Immature natural killer cell (primary cell): Measurements from ENCODE around the gene IFNA17. TPM values are rescaled to one million over a fixed set of nuclear protein-coding genes. Genes with fewer than 3 reads are reported as not detected.
A peak's percentile ranks its signal among the peaks of the same experiment; 100 is the strongest.
"Not testable (repeated sequence)": the region's sequence is repeated elsewhere in the genome, so short reads cannot be mapped to it uniquely, and the experiment has no call there.

Experiments
- DNase-seq, 3 donors: peaks; one replicate each; pipeline ENCODE4 v3.0.0; 2022; ENCODE audit warnings: mixed read lengths in 1 of 3
- H3K27ac Mint-ChIP-seq, 6 donors: one replicate each; pipeline ENCODE4 v1.8.0; 2020; ENCODE audit warnings: mixed read lengths in 6 of 6, mild to moderate bottlenecking in 5 of 6, inconsistent platforms in 4 of 6, moderate library complexity in 3 of 6
- H3K27me3 Mint-ChIP-seq, 3 donors: one replicate each; pipeline ENCODE4 v1.8.0; 2020 to 2021; ENCODE audit warnings: low read depth in 3 of 3, mild to moderate bottlenecking in 3 of 3, mixed read lengths in 3 of 3, moderate library complexity in 3 of 3, inconsistent platforms in 1 of 3
- H3K36me3 Mint-ChIP-seq, 3 donors: one replicate each; pipeline ENCODE4 v1.8.0; 2020; ENCODE audit warnings: mixed read lengths in 3 of 3, inconsistent platforms in 2 of 3, mild to moderate bottlenecking in 2 of 3
- H3K4me1 Mint-ChIP-seq, 2 donors: one replicate each; pipeline ENCODE4 v1.8.0; 2020; ENCODE audit warnings: inconsistent platforms in 2 of 2, mild to moderate bottlenecking in 2 of 2, mixed read lengths in 2 of 2, moderate library complexity in 1 of 2
- H3K4me3 Mint-ChIP-seq, 5 donors: one replicate each; pipeline ENCODE4 v1.8.0; 2020; ENCODE audit warnings: mild to moderate bottlenecking in 5 of 5, mixed read lengths in 5 of 5, inconsistent platforms in 3 of 5, moderate library complexity in 3 of 5
- H3K9me3 Mint-ChIP-seq, 6 donors: one replicate each; pipeline ENCODE4 v1.8.0; 2020; ENCODE audit warnings: mild to moderate bottlenecking in 6 of 6, mixed read lengths in 6 of 6, inconsistent platforms in 4 of 6, moderate library complexity in 3 of 6
- polyA plus RNA-seq, 3 donors: library from polyadenylated mRNA; unstranded; fragments of 300-500 nt; fragmentation: Illumina TruSeq; gene quantifications; one replicate each; pipeline ENCODE4 v1.2.3, GENCODE V29; 2021

The IFNA17 gene
- polyA plus RNA-seq, 3 donors from 2014 or later, result not detected

DNA sequence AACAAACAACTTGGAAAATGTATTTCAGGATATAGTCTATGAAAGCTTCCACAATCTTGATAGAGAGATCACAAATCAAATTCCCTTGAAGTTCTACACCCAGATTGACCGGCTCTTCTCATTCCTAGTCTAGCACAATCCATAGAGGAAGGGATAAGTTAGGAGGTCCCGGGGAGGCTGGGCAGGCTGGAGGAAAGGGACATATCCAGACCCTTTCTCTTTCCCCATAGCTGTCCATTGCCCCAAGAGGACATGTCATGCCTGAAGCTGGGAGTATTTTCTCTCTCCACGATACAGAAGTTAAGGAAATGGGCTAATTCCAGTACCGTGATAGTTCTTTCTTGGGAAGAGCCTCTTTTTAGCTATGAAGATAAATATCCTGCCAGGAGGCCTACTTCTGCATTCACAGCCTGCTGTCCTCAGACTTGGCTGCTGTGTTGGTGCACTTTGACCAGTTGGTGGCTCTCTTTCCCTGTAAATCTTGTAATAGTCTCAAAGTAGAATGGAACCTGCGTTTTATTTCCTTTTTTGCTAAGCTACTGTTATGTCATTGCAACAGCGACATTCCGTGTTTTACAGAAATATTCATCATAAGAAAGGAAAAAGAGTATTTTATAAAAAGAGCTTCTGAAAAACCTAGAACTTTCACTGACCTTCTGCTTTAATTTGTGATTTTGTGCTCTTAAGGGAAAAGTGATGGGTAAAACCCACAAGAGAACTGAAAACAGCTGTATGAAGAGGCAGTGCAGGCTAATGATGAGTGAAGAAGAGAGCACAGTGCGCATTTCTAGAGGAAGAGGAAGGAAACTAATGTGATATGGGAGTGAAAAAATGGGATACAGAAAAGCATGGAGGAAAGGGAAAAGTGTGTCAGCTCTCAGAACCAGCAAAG is 7.7 kb upstream of the IFNA17 start:
- Mint-ChIP-seq H3K4me1 (peaks cover 4 to 13% of the 10 kb centered on the region in 2 donors), H3K4me3 (peak overlapping the region in 2 of 5 donors; percentile 11 to 33), H3K27me3 (peaks cover 1 to 12% (median 4%) of the 10 kb centered on the region in 3 donors)
- peak; percentile 30 to 37 (median 34) for DNase-seq
- not testable (repeated sequence) for H3K9me3 Mint-ChIP-seq, H3K36me3 Mint-ChIP-seq, H3K27ac Mint-ChIP-seq

DNA sequence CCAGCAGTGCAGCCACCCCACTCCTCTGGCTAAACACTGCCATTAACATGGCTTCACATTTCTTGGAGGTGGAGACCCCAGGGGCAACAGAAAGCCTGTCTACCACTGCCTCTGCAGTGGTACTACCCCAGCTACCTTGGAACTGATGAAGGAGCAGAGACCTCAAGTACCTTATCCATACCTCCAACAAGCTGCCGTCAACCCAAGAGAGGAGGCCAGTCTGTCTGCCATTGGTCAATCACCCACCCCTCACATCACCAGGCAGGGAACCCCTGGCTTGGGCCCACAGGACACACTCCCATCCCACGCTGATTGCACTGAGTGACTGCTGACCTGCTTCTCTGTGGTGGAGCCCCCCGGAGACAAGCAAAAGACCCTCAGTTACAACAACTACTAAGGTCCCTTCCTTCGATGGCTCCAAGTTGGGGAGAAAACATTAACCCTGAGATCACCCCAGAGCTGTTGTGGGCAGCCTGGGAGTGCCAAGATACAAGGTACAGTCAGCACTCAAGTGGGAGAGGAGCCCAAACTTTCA is 6.2 kb upstream of the IFNA17 start:
- H3K9me3 Mint-ChIP-seq, result no peaks in the 10 kb centered on the region
- H3K36me3 Mint-ChIP-seq, result no peaks in the 10 kb centered on the region
- H3K4me1 Mint-ChIP-seq, result peaks cover 4 to 13% of the 10 kb centered on the region in 2 donors
- H3K4me3 Mint-ChIP-seq, result no peak overlapping the region
- no peak overlapping the region for H3K27ac Mint-ChIP-seq
- DNase-seq, result no peak
- H3K27me3 Mint-ChIP-seq, result peaks cover 1 to 12% (median 4%) of the 10 kb centered on the region in 3 donors

DNA sequence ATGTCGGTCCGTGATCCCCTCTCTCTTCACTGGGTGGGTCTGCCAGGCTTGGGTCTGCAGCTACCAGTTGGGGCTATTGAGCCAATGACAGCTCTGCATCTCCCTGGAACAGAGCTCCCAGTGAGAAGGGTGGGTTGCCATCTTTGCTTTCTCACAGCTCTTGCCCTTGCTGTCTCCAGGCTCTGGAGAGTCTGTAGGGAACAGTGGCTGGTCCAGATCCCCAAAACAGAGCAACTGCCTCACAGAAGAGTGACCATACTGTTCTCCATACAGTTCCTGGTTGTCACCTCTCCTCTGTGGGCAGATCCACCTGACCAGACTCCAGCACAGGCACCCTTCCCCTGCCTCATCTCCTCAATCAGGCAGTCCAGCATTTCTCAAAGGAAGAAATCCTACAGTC is 5.2 kb upstream of the IFNA17 start:
- peaks cover 4 to 13% of the 10 kb centered on the region in 2 donors for H3K4me1 Mint-ChIP-seq
- no peaks in the 10 kb centered on the region for H3K36me3 Mint-ChIP-seq
- H3K27me3 Mint-ChIP-seq, result peaks cover 1 to 8% (median 3%) of the 10 kb centered on the region in 3 donors
- no peak overlapping the region for H3K27ac Mint-ChIP-seq
- DNase-seq, result no peak
- no peaks in the 10 kb centered on the region for H3K9me3 Mint-ChIP-seq
- H3K4me3 Mint-ChIP-seq, result no peak overlapping the region

DNA sequence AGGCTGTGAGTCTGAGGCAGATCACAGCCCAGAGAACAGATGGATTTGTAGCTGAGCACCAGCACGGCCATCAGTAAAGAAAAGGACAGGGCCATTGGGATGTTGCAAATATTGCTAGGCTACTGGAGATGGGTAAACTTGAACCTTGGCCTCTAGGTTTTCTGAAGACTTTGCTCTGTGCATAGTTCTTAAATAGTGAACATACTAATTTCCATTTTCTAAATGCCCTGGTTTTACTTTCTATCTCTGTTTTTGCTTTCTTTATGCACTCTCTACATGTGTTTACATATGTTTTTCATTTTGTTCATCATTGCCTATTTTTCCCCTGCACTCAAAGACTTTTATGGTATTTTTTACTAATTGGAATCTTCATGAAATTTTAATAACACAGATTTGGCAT is 10.8 kb downstream of the IFNA17 start, which contains the start of gene IFNA16:
IFNA16 (minus strand) TSS at position 101 of the 400 bp plus-strand sequence; CDS start at position 95, 6 bp downstream.
- H3K4me3 Mint-ChIP-seq, H3K27ac Mint-ChIP-seq, H3K36me3 Mint-ChIP-seq, DNase-seq, H3K4me1 Mint-ChIP-seq, H3K9me3 Mint-ChIP-seq: not testable (repeated sequence)
- peaks cover 5 to 17% (median 6%) of the 10 kb centered on the region in 3 donors for H3K27me3 Mint-ChIP-seq

DNA sequence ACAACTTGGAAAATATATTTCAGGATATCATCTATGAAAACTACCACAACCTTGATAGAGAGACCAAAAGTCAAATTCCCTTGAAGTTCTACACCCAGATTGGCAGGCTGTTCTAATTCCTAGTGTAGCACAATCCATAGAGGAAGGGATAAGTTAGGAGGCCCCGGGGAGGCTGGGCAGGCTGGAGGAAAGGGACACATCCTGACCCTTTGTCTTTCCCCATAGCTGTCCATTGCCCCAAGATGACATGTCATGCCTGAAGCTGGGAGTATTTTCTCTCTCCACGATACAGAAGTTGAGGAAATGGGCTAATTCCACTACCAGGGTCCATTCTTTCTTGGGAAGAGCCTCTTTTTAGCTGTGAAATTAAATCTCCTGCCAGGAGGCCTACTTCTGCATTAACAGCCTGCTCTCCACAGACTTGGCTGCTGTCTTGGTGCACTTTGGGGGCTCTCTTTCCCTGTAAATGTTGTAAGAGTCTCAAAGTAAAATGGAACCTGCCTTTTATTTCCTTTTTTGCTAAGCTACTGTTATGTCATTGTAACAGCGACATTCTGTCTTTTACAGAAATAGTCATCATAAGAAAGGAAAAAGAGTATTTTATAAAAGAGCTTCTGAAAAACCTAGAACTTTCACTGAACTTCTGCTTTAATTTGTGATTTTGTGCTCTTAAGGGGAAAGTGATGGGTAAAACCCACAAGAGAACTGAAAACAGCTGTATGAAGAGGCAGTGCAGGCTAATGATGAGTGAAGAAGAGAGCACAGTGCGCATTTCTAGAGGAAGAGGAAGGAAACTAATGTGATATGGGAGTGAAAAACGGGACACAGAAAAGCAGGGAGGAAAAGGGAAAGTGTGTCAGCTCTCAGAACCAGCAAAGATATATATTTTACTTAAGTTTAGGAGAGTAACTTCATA is 14.4 kb downstream of the IFNA17 start:
- DNase-seq, result peak in 1 of 3 donors; percentile 5
- peak overlapping the region in 2 of 5 donors; percentile 22 to 27 for H3K4me3 Mint-ChIP-seq
- H3K9me3 Mint-ChIP-seq, H3K27ac Mint-ChIP-seq, H3K4me1 Mint-ChIP-seq, H3K27me3 Mint-ChIP-seq, H3K36me3 Mint-ChIP-seq: not testable (repeated sequence)

DNA sequence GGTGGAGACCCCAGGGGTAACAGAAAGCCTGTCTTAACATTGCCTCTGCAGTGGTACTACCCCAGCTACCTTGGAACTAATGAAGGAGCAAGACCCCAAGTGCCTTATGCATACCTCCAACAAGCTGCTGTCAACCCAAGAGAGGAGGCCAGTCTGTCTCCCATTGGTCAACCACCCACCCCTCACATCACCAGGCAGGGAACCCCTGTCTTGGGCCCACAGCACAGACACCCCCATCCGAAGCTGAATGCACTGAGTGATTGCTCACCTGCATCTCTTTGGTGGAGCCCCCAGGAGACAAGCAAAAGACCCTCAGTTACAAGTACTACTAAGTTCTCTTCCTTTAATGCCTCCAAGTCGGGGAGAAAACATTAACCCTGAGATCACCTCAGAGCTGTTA is 15.9 kb downstream of the IFNA17 start:
- DNase-seq, H3K4me1 Mint-ChIP-seq: not testable (repeated sequence)

DNA sequence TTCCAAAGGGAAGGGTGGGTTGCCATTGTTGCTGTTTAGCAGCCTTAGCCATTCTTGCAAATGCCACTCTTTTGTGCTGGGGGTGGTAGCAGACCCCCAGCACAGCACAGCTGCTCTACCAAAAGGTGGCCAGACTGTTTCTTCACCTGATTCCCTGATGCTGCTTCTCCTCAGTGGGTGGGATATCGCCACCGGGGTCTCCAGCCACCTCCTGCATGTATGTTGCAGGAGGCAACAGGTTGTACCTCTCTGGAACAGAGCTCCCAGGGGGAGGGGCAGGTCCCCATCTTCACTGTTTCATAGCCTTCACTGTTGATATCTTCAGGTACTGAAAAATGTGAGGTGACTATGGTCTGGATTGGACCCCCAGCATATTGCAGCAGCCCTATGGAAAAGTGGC is 17.2 kb downstream of the IFNA17 start:
- not testable (repeated sequence) for DNase-seq, H3K9me3 Mint-ChIP-seq, H3K27me3 Mint-ChIP-seq, H3K27ac Mint-ChIP-seq, H3K4me3 Mint-ChIP-seq, H3K4me1 Mint-ChIP-seq, H3K36me3 Mint-ChIP-seq

More for the DNA sequence above, 15.9 kb downstream of the IFNA17 start:
- not testable (repeated sequence) for H3K27ac Mint-ChIP-seq, H3K27me3 Mint-ChIP-seq, H3K9me3 Mint-ChIP-seq, H3K36me3 Mint-ChIP-seq, H3K4me3 Mint-ChIP-seq

DNA sequence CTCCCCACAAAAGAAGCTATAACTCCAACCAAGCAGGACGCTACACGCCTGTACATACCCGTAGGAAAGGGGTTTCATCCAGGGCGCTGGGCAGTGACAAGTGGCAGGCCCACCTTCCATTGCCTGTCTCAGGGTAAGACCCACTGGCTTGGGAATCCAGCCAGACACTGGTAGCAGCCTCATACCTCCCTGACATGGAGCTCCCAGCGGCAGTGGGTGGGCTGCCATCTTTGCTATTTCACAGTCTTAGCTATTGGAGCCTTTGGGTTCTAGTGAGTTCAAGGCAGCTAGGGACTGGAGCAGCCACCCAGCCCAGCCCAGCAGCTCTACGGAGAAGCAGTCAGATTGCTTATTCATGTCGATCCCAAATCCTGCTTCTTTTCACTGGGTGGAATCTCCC is 17.7 kb downstream of the IFNA17 start:
- no peaks in the 10 kb centered on the region for H3K9me3 Mint-ChIP-seq
- peaks cover 3 to 6% of the 10 kb centered on the region in 2 donors for H3K4me1 Mint-ChIP-seq

DNA sequence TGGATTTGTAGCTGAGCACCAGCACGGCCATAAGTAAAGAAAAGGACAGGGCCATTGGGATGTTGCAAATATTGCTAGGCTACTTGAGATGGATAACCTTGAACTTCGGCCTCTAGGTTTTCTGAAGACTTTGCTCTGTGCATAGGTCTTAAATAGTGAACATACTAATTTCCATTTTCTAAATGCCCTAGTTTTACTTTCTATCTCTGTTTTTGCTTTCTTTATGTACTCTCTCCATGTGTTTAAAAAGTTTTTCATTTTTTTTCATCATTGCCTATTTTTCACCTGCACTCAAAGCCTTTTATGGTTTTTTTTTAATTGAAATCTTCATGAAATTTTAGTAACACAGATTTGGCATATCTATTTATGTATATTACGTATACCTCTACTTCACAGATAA is 21.0 kb downstream of the IFNA17 start, which contains the start of gene IFNA10:
IFNA10 (minus strand) TSS at position 101 of the 400 bp plus-strand sequence; CDS start at position 55, 46 bp downstream.
- H3K27me3 Mint-ChIP-seq, H3K4me3 Mint-ChIP-seq, DNase-seq, H3K27ac Mint-ChIP-seq, H3K36me3 Mint-ChIP-seq, H3K9me3 Mint-ChIP-seq, H3K4me1 Mint-ChIP-seq: not testable (repeated sequence)

More for the DNA sequence above, 17.7 kb downstream of the IFNA17 start:
- Mint-ChIP-seq H3K27me3 (peaks cover 0 to 6% (median 3%) of the 10 kb centered on the region in 3 donors), H3K4me3 (no peak overlapping the region), H3K27ac (no peak overlapping the region), H3K36me3 (no peaks in the 10 kb centered on the region)
- DNase-seq, result no peak

DNA sequence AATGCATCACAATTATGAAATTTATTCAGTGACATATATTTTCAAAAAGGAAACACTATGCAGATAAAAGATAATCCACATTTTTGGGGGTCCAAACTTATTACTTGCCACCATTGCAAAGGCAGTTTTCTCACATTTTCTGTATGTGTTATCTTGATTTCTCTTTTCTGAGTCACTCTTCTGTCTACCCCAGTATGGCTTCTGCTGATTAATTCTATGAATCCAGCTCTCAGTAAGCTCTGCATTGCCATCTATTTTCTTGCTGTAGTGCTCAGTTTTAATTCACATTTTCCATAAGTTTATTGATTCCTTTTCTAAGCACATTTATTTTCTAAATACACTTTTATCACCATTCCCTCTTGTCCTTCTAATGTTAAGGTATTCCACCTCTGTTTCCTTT is 22.8 kb downstream of the IFNA17 start:
- no peak overlapping the region for H3K4me3 Mint-ChIP-seq
- H3K36me3 Mint-ChIP-seq, result no peaks in the 10 kb centered on the region
- no peaks in the 10 kb centered on the region for H3K4me1 Mint-ChIP-seq
- no peak overlapping the region for H3K27ac Mint-ChIP-seq
- H3K27me3 Mint-ChIP-seq, result peaks cover 0 to 5% (median 3%) of the 10 kb centered on the region in 3 donors
- no peaks in the 10 kb centered on the region for H3K9me3 Mint-ChIP-seq
- DNase-seq, result no peak

DNA sequence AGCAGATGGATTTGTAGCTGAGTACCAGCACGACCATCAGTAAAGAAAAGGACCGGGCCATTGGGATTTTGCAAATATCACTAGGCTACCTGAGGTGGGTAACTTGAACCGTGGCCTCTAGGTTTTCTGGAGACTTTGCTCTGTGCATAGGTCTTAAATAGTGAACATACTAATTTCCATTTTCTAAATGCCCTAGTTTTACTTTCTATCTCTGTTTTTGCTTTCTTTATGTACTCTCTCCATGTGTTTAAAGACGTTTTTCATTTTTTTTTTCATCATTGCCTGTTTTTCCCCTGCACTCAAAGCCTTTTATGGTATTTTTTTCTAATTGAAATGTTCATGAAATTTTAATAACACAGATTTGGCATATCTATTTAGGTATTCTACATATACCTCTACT is 25.9 kb downstream of the IFNA17 start, which contains the start of gene IFNA7:
IFNA7 (minus strand) TSS at position 101 of the 400 bp plus-strand sequence; CDS start at position 61, 40 bp downstream.
- DNase-seq, H3K36me3 Mint-ChIP-seq, H3K9me3 Mint-ChIP-seq, H3K27ac Mint-ChIP-seq, H3K4me3 Mint-ChIP-seq, H3K27me3 Mint-ChIP-seq, H3K4me1 Mint-ChIP-seq: not testable (repeated sequence)

DNA sequence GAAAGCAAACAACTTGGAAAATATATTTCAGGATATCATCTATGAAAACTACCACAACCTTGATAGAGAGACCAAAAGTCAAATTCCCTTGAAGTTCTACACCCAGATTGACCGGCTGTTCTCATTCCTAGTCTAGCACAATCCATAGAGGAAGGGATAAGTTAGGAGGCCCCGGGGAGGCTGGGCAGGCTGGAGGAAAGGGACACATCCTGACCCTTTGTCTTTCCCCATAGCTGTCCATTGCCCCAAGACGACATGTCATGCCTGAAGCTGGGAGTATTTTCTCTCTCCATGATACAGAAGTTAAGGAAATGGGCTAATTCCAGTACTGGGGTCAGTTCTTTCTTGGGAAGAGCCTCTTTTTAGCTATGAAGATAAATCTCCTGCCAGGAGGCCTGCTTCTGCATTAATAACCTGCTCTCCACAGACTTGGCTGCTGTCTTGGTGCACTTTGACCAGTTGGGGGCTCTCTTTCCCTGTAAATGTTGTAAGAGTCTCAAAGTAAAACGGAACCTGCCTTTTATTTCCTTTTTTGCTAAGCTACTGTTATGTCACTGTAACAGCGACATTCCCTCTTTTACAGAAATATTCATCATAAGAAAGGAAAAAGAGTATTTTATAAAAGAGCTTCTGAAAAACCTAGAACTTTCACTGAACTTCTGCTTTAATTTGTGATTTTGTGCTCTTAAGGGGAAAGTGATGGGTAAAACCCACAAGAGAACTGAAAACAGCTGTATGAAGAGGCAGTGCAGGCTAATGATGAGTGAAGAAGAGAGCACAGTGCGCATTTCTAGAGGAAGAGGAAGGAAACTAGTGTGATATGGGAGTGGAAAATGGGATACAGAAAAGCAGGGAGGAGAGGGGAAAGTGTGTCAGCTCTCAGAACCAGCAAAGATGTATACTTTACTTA is 32.9 kb downstream of the IFNA17 start:
- not testable (repeated sequence) for H3K9me3 Mint-ChIP-seq, H3K27me3 Mint-ChIP-seq, H3K36me3 Mint-ChIP-seq, H3K4me1 Mint-ChIP-seq
- H3K27ac Mint-ChIP-seq, result peak overlapping the region in 2 of 6 donors; percentile 16 to 42
- peak overlapping the region; percentile 36 to 67 (median 44) for H3K4me3 Mint-ChIP-seq
- DNase-seq, result peak; percentile 37 to 52 (median 39)

DNA sequence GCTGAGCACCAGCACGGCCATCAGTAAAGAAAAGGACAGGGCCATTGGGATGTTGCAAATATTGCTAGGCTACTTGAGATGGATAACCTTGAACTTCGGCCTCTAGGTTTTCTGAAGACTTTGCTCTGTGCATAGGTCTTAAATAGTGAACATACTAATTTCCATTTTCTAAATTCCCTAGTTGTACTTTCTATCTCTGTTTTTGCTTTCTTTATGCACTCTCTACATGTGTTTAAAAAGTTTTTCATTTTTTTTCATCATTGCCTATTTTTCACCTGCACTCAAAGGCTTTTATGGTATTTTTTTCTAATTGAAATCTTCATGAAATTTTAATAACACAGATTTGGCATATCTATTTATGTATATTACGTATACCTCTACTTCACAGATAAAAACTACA is 40.5 kb downstream of the IFNA17 start, which contains the start of gene IFNA4:
IFNA4 (minus strand) TSS at position 101 of the 400 bp plus-strand sequence; CDS start at position 45, 56 bp downstream.
- not testable (repeated sequence) for H3K27me3 Mint-ChIP-seq, H3K9me3 Mint-ChIP-seq, H3K4me3 Mint-ChIP-seq, H3K36me3 Mint-ChIP-seq, H3K27ac Mint-ChIP-seq, DNase-seq
- H3K4me1 Mint-ChIP-seq, result peaks cover 6 to 12% of the 10 kb centered on the region in 2 donors
